HCT116 (cell line): ENCODE data around the gene CSAD. TPM values are rescaled to one million over a fixed set of nuclear protein-coding genes. Genes with fewer than 3 reads are reported as not detected.
"Not testable (repeated sequence)": the region's sequence is repeated elsewhere in the genome, so short reads cannot be mapped to it uniquely, and the experiment has no call there.

Experiments used
- ATAC-seq: fragments of 200-7000 bp; cut with Tn5 transposase; 2 replicates; pipeline ENCODE4 v1.9.1; 2020; ENCODE audit warnings: mild to moderate bottlenecking, moderate library complexity
- BruUV-seq: library from RNA; stranded (reverse); fragments of 400-500 nt; replicated peaks from 2 replicates; lab custom pipeline; 2021; lab: Mats Ljungman, UMichigan
- CTCF ChIA-PET: fragments of 300-600 bp; sonication (Branson Sonifier 250); formaldehyde crosslinking; loops from one replicate; lab custom pipeline; 2021; ENCODE audit warnings: antibody characterized with exemption; lab: Charles Lee
- POLR2A ChIA-PET: fragments of 300-600, 350-600 bp; sonication (Branson Sonifier 250); formaldehyde crosslinking; loops from one replicate; lab custom pipeline; 2021; ENCODE audit warnings: antibody characterized with exemption; lab: Charles Lee
- RAD21 ChIA-PET, 2 experiments: fragments of 300-600 bp; sonication (Branson Sonifier 250); formaldehyde crosslinking; loops; one replicate each; lab custom pipeline; 2023; ENCODE audit warnings: low total read pairs in 2 of 2; ENCODE audit not compliant: uncharacterized antibody in 2 of 2, unreplicated experiment in 2 of 2, low non-redundant PET in 1 of 2; lab: Charles Lee
- DNase-seq: peaks from one replicate; pipeline ENCODE4 v3.0.0-alpha.2; 2010; ENCODE audit warnings: low read depth, low spot score
- H2AFZ ChIP-seq: fragments of 200-600 bp; shearing (Covaris generic), sonication (generic); 2 replicates; pipeline ENCODE4 v1.6.1; 2017; ENCODE audit warnings: low read depth, mixed run types, mixed read lengths, antibody characterized with exemption, low read length; ENCODE audit not compliant: poor library complexity, severe bottlenecking
- H3K27ac ChIP-seq: 2 replicates; pipeline ENCODE4 v1.5.1; 2012; ENCODE audit warnings: low read depth, low read length
- H3K27me3 ChIP-seq: fragments of 200-600 bp; sonication (generic); 2 replicates; pipeline ENCODE4 v1.6.1; 2016; ENCODE audit warnings: mixed run types, low read length, mixed read lengths; ENCODE audit not compliant: insufficient read depth
- H3K36me3 ChIP-seq, 2 experiments: fragments of 200-500 bp in 1 of 2; fragments of 200-600 bp in 1 of 2; sonication (Bioruptor generic) in 1 of 2; sonication (generic) in 1 of 2; 2 replicates each; pipeline versions ENCODE4 v1.5.1 to v1.6.1; 2014 to 2016; ENCODE audit warnings: low read length in 2 of 2, inconsistent platforms in 1 of 2, mixed read lengths in 1 of 2, mixed run types in 1 of 2; ENCODE audit not compliant: insufficient read depth in 2 of 2, control insufficient read depth in 1 of 2
- H3K4me1 ChIP-seq, 2 experiments: fragments of 200-600 bp in 1 of 2; sonication (generic) in 1 of 2; 2 replicates each; pipeline versions ENCODE4 v1.5.1 to v1.6.1; 2012 to 2017; ENCODE audit warnings: low read length in 2 of 2, inconsistent platforms in 1 of 2, mild to moderate bottlenecking in 1 of 2, mixed read lengths in 1 of 2, mixed run types in 1 of 2, moderate library complexity in 1 of 2; ENCODE audit not compliant: insufficient read depth in 2 of 2, control insufficient read depth in 1 of 2
- H3K4me2 ChIP-seq: fragments of 200-600 bp; sonication (generic); 2 replicates; pipeline ENCODE4 v1.6.1; 2017; ENCODE audit warnings: mixed run types, low read length, mixed read lengths
- H3K4me3 ChIP-seq, 2 experiments: fragments of 200-600 bp in 1 of 2; sonication (generic) in 1 of 2; replicated peaks in 1 of 2; 2 replicates each; pipeline ENCODE4 v1.5.1; 2011 to 2016; ENCODE audit warnings: low read length in 2 of 2, control low read depth in 1 of 2, low read depth in 1 of 2, mild to moderate bottlenecking in 1 of 2, mixed read lengths in 1 of 2, mixed run types in 1 of 2
- H3K79me2 ChIP-seq: fragments of 200-600 bp; sonication (generic); 2 replicates; pipeline ENCODE4 v1.6.1; 2017; ENCODE audit warnings: mild to moderate bottlenecking, mixed run types, low read length, moderate library complexity, mixed read lengths; ENCODE audit not compliant: insufficient read depth
- H3K9ac ChIP-seq: fragments of 200-600 bp; sonication (generic); 2 replicates; pipeline ENCODE4 v1.6.1; 2016; ENCODE audit warnings: low read length, mixed read lengths
- H3K9me2 ChIP-seq: fragments of 200-600 bp; sonication (generic), shearing (Covaris generic); 2 replicates; pipeline ENCODE4 v1.6.1; 2017; ENCODE audit warnings: mixed run types, mild to moderate bottlenecking, moderate library complexity; ENCODE audit not compliant: insufficient read depth
- H3K9me3 ChIP-seq, 2 experiments: fragments of 200-500 bp in 1 of 2; fragments of 200-600 bp in 1 of 2; sonication (Bioruptor generic) in 1 of 2; sonication (generic) in 1 of 2; 2 replicates each; pipeline ENCODE4 v1.6.1; 2014 to 2017; ENCODE audit warnings: low read length in 2 of 2, mixed read lengths in 2 of 2, inconsistent platforms in 1 of 2, low read depth in 1 of 2, mild to moderate bottlenecking in 1 of 2, mixed run types in 1 of 2, moderate library complexity in 1 of 2; ENCODE audit not compliant: control insufficient read depth in 1 of 2, insufficient read depth in 1 of 2
- H4K20me1 ChIP-seq: fragments of 200-600 bp; sonication (generic), shearing (Covaris generic); 2 replicates; pipeline ENCODE4 v1.6.1; 2017; ENCODE audit warnings: mixed run types, mild to moderate bottlenecking, moderate library complexity; ENCODE audit not compliant: insufficient read depth
- CBX3 ChIP-seq: IDR thresholded peaks from 2 replicates; pipeline ENCODE4 v1.6.1; 2012; ENCODE audit warnings: low read depth
- CTCF ChIP-seq, 3 experiments: fragments of 200-600 bp in 1 of 3; sonication (generic) in 1 of 3; IDR thresholded peaks in 2 of 3; conservative IDR thresholded peaks in 1 of 3; 2 replicates each; pipeline ENCODE4 v1.5.1; 2012 to 2017; ENCODE audit warnings: low read depth in 2 of 3, low read length in 2 of 3, antibody characterized with exemption in 1 of 3, borderline replicate concordance in 1 of 3, control low read depth in 1 of 3, mild to moderate bottlenecking in 1 of 3, mixed read lengths in 1 of 3, mixed run types in 1 of 3, moderate library complexity in 1 of 3; ENCODE audit not compliant: insufficient read depth in 1 of 3
- ELF1 ChIP-seq: IDR thresholded peaks from 2 replicates; pipeline ENCODE4 v1.6.1; 2012; ENCODE audit warnings: low read depth, borderline replicate concordance
- EZH2phosphoT487 ChIP-seq: fragments of 200-600 bp; IDR thresholded peaks from 2 replicates; pipeline ENCODE4 v1.6.1; 2018; ENCODE audit warnings: antibody characterized with exemption, borderline replicate concordance
- JUND ChIP-seq: IDR thresholded peaks from 2 replicates; pipeline ENCODE4 v1.6.1; 2012
- POLR2A ChIP-seq: IDR thresholded peaks from 2 replicates; pipeline ENCODE4 v1.7.0; 2011; ENCODE audit warnings: borderline replicate concordance; ENCODE audit not compliant: insufficient read depth, insufficient read length; ENCODE audit errors: extremely low read depth
- RAD21 ChIP-seq: IDR thresholded peaks from 2 replicates; pipeline ENCODE4 v1.6.1; 2012; ENCODE audit warnings: low read depth, mild to moderate bottlenecking
- SIN3A ChIP-seq: IDR thresholded peaks from 2 replicates; pipeline ENCODE4 v1.6.1; 2012; ENCODE audit warnings: low read depth
- TCF7L2 ChIP-seq: IDR thresholded peaks from 2 replicates; pipeline ENCODE4 v1.7.0; 2011; ENCODE audit warnings: borderline replicate concordance, inconsistent platforms; ENCODE audit not compliant: insufficient read depth, insufficient read length; ENCODE audit errors: extremely low read depth
- YY1 ChIP-seq: IDR thresholded peaks from 2 replicates; pipeline ENCODE4 v1.6.1; 2011; ENCODE audit warnings: low read length, low read depth, moderate library complexity, mild to moderate bottlenecking; ENCODE audit not compliant: insufficient replicate concordance; ENCODE audit errors: extremely low read depth
- ZBTB33 ChIP-seq: IDR thresholded peaks from 2 replicates; pipeline ENCODE4 v1.6.1; 2011; ENCODE audit warnings: mild to moderate bottlenecking, low read length, moderate library complexity; ENCODE audit not compliant: insufficient replicate concordance; ENCODE audit errors: extremely low read depth
- intact Hi-C: fragments of 100-400 bp; cut with micrococcal nuclease; formaldehyde crosslinking; loops from 2 replicates; pipeline ENCODE4 v1.10.0; 2022
- total RNA-seq: library from RNA; stranded (reverse); gene quantifications from one replicate; pipeline ENCODE4 v1.2.1, GENCODE V29; 2021; ENCODE audit not compliant: unreplicated experiment
- TF ChIP-seq, protein P1 (sequence below): IDR thresholded peaks from 2 replicates; pipeline ENCODE4 v1.6.1; 2012

Gene CSAD
- total RNA-seq, 1 experiment from 2014 or later = 20.3 TPM

DNA sequence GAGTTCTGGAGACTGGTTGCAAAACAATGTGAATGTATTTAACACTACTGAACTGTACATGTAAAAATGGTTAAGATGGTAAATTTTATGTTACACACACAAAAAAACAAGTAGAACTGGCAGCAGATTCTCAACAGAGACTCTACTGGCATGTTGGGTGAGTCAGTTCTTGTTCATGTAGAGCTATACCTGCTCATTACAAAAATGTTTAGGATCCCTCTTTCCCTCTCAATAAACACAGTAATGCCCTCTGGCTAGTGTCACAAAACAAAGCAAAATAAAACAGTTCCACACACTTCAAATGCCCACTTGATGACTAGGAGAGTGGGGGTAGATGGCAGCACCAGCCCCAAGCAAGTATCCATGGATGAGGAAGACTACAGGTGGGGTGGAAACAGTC, 13.9 kb downstream of the CSAD start (continued):
- TF ChIP-seq RAD21 (no peak), EZH2phosphoT487 (no peak)

- H3K4me3 ChIP-seq, DNase-seq, CTCF ChIA-PET, intact Hi-C loops, BruUV-seq, H3K27ac ChIP-seq, H4K20me1 ChIP-seq, POLR2A ChIA-PET, H3K9ac ChIP-seq, H3K9me2 ChIP-seq, RAD21 ChIA-PET, H3K9me3 ChIP-seq, H2AFZ ChIP-seq, H3K27me3 ChIP-seq, H3K36me3 ChIP-seq, H3K79me2 ChIP-seq, H3K4me2 ChIP-seq, ATAC-seq: not testable (repeated sequence)
- peaks cover 3 to 15% of the 10 kb centered on the region in 2 experiments; a peak in 3 of 4 replicates for H3K4me1 ChIP-seq
These were observed 17.7 kb downstream of the CSAD start for GRCh38 chr12:53163008-53163407.

DNA sequence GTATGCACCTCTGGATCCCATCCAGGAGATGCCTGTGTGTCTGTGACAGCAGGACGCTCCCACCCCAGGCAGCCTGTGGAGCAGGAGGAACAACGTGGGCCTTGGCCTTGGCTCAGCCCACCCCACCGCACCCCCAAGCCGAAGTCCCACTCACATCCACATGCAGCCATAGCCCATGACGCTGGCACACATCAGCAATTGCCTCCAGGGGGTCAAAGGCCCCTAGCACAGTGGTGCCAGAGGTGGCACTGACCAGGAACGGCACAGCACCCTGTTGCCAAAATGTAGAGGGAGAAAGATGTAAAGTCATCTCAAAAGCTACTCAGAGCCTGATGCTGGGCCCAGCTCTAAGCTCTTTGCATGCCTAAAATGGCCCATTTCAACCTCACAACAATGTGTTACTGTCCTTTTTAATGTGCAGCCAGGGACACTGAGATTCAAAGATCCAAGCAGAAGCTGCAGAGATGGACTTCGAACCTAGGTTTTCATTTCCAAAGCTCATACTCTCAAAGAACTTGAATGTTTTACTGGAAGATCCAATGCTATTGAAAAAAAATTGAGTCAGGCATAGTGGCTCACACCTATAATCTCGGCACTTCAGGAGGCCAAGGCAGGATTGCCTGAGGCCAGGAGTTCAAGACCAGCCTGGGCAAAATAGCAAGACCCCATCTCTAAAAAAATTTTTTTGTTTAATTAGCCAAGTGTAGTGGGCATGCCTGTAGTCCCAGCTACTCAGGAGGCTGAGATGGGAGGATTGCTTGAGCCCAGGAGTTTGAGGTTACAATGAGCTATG, 19.4 kb downstream of the CSAD start:
- Histone ChIP-seq H3K36me3 (no peaks in the 10 kb centered on the region), H3K4me2 (no peak overlapping the region), H3K9me3 (no peaks in the 10 kb centered on the region), H3K27me3 (no peaks in the 10 kb centered on the region), H4K20me1 (no peaks in the 10 kb centered on the region), H3K27ac (no peak overlapping the region), H3K9ac (no peak overlapping the region), H3K79me2 (no peaks in the 10 kb centered on the region)
- ATAC-seq = no peak
- TF ChIP-seq JUND = no peak
- TF ChIP-seq TCF7L2 = no peak
- no peak for TF ChIP-seq POLR2A
- TF ChIP-seq SIN3A = no peak
- no peak for TF ChIP-seq YY1
- no peak for TF ChIP-seq CBX3
- TF ChIP-seq ELF1 = no peak
- TF ChIP-seq ZBTB33 = no peak
- TF ChIP-seq, protein P1, sequence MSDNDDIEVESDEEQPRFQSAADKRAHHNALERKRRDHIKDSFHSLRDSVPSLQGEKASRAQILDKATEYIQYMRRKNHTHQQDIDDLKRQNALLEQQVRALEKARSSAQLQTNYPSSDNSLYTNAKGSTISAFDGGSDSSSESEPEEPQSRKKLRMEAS = no peak
- TF ChIP-seq CTCF (IDR thresholded peaks at IDR 0.05 in 2 of 3, conservative IDR thresholded peaks at IDR 0.05 in 1 of 3; ENCODE audit: borderline replicate concordance in 1 of 3, insufficient read depth in 1 of 3, low read depth in 2 of 3, low read length in 2 of 3) = no peak
- no peak for TF ChIP-seq EZH2phosphoT487
- TF ChIP-seq, all 23 proteins: peak for 0
- ChIA-PET CTCF (interaction anchor here (1.0 to 3.4 kb wide), 3 partner anchors 37 to 160 kb away, joined by 4 to 34 read pairs (median 4); partner anchors contain the start of gene AAAS), RAD21 (interaction anchor here in 1 of 2 experiments (0.6 kb wide), 1 partner anchor 82 kb away, joined by 4 read pairs; the partner anchor contains the start of gene SPRYD3), POLR2A (interaction anchor here (0.6 kb wide), 1 partner anchor 49 kb away, joined by 3 read pairs; no protein-coding TSS in a partner anchor)
- intact Hi-C loops = no loop called here
- Histone ChIP-seq H2AFZ (no peak overlapping the region), H3K9me2 (no peaks in the 10 kb centered on the region), H3K4me3 (no peak overlapping the region), H3K4me1 (peaks cover 3 to 15% of the 10 kb centered on the region in 2 experiments; a peak in 3 of 4 replicates)
- BruUV-seq = no TSS peak
- no peak for DNase-seq
